HG03354 (cell line): ENCODE measurements around the gene TOP3B.

Experiments
- ATAC-seq: cut with Tn5 transposase; IDR thresholded peaks from one replicate; pipeline ENCODE4 v1.9.1; 2021; ENCODE audit warnings: mild to moderate bottlenecking; ENCODE audit not compliant: unreplicated experiment, poor library complexity, severe bottlenecking

The TOP3B gene

DNA sequence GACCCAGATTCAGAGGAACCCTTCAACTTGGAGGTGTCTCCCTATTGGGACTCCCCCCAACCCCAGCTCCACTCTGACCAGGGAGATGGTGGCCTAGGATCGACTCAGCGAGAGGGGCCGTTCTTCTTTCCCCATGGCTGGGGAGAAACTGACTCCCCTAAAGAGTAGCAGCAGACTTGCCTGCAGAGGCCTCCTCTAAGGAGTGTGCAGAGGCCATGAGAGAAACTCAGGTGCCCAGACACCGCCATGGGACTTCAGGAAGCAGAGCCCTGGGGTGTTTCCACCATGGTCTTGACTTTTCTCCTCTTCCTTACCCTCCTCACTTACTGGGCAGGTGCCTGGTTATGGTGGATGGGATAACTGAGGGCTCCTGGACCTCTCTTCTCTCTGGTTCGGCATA, 2.6 kb upstream of the TOP3B start:
- no peak for ATAC-seq

DNA sequence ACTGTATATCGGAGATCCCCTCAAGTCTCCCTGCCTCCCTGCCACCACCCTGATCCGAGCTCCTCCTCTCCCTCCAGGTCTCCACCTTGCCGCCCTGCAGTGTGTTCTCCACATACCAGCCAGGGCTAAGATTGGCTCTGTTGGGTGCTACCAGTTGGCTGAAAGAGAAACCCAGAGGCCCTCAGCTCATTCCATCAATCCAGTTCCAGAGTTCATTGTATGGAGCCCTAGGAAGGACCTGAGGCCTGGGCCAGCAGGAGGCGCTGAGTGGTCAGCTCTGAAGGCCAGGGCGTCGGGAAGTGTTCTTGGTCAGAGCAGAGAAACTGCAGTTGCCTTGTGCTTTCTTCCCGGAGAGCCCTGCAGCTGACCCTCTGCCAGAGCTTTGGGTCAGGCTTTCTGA, 2.2 kb upstream of the TOP3B start:
- ATAC-seq = no peak

DNA sequence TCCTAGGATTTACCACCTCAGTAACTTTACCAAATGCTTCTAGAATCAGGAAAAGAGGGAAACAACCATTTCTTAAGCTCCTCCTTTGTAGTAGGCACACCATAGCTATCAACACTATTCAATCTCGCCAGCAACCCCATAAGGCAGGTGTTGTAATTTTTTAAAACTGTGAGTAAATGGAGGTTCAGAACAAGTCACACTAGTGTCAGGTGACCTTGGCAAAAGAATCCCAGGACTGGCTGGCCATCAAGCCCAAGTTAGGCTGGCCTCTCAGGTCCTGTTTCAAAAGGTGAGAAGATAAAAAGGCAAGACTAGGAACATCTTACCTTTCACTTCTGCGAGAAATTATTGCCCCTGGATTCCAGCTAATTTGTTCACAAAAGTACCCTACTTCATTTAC, 713 bp downstream of the TOP3B start:
- ATAC-seq = no peak

DNA sequence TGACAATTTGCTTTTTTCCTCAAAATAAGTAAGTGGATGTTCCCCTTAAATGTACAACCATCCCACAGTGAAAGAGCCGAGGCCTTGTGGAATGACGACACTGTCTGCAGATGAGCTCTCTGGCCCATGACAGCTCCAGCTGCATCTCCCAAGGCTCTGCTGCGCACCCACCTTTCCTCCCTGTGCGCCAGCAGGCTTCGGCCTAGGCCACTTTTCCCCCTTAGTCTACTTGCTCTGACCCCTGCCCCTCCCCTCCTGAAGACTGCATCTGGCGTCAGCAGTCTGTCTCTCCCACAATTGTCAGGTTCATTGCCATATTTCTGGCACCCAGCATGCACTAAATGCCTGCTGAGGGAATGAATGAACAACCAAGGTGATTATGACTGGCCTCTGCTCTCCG, 2.0 kb downstream of the TOP3B start:
- no peak for ATAC-seq

DNA sequence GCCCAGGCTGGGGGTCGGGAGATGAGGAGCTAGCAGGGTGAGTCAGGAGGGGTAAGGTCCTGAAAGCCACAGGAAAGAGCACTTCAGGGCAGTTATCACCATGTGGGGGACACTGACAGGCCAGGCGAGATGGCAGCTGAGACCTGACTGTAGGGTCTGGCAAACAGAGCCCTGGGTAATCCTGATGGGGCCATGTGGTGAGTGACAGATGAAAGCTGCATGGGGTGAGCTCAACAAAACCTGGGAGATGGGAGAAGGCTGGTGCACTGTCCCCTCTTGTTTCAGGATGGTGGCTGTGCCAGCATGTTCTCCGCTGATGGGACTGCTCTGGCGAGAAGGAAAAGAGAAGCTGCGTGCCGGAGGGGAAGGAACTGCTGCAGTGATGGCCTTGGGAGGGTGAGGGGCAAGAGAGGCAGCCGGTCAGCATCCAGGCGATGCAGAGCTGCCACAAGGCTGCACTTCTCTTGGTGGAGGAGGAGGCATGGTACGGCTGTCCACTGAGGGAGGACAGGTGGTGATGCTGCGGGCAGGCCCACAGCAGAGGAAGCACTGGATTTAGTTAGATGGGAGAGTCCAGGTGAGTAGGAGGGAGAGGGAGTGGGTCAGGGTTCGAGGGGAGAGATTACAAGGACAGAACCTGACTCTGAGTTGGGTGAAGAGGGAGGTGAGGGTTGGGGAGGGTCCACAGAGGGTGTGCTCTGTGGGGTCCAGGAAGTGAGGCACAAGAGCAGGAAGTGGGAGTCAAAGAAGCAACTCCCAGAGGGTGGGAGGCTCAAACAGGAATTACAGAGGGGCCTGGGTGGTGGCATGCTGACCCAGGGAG, 3.8 kb downstream of the TOP3B start:
- ATAC-seq = no peak

DNA sequence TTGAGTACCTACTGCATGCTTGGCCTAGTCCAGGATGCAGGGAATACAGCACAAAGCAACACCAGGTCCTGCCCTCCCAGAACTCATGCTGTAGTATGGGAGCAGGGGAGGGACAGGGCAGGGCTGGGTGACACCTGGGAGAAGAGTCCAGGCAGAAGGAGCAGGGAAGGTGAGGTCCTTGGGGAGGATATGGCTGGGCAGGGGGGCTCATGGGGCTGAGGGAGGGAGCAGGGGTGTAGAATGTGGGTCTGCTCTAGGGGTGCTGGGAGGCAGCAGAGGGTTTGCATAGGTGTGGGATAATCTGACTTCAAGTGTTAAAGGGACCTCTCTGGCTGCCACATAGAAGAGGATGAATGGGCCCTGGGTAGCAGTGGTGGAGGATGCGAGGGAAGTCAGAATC, 4.8 kb downstream of the TOP3B start:
- ATAC-seq = no peak

DNA sequence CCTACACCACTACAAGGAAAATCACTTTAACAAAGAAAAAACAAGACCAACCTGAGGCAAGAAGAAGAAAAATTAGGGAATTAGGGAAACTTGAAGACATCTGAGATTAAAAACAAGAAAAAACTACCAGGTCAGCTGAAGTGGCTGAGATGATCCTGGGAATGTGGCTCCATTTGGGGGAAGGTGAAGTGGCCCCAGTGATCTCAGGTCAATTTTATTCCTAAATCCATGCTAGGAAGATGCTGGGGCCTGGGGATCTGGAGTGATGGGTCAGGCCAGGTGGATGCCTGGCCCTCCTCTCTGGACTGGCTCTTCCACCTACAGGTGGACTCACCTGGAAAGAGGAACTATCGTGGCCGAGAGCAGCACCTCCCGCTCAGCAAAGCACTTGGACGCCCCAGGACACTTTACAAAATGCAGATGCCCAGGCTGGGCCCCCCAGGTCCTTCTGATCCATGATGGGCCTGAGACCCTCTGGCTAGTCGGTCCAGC, 6.7 kb downstream of the TOP3B start:
- no peak for ATAC-seq

DNA sequence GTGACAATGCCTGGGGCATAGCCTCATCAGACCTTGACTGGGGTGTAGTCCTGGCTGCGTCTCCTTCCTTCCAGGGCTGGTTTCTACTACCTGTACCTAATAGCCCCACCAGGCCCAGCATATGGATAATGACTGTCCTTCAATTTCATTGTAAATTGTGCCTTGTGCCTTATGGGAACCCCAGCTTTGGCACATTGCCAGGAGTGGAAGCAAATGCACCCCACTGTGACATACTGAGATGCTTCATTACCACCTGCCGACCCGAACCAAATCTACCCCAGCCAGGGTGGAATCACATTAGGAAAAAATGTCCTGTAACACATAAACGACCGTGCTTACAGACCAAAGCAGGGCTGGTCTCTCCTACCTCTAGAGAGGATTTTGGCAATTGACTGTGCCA, 7.3 kb downstream of the TOP3B start:
- no peak for ATAC-seq

DNA sequence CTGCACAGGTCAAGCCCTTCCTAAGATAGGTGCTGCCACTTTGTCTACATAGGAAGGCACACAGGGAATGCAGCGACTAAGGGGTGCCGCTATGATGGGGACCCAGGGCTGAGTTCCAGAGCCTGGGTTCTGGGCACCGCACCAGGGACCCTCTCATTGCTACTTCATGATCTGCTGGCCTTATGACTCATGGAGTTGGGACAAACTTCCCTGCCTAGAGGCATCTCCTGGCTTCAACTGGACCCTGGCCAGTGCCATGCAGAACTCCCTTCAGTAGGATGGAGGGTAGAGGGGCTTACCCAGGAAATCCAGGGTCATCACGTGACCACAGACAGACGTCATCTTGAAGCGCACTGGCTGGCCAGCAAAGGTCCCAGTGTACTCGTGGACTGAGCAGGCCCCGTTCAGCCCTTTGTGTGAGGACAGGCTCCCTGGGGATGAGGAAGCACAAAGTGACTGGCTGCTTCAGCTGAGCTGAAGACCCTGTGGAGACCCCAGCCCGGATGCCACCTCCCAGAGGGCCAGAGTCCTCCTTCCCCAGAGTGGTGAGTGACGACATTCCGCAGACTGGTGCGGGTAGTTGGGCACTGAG, 8.4 kb downstream of the TOP3B start:
- ATAC-seq = no peak

DNA sequence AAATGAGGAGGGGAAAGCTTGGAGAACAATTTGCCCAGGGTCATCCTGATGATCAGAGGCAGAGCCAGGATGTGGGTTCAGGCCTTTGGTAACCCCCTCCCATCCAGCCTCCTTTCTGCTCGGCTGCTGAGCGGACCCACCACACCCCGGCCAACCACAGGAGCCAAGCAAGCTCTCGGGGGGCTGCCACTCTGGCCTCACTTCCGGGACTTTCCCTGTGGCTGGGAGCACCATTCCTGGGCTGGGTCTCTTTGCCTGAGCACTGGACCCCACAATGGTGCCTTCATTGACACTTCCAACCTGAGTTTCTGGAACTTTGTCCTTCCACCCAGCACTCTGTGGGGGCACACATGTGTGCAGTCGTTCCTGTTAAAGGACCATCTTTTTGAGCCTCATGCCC, 9.8 kb downstream of the TOP3B start:
- ATAC-seq = no peak

DNA sequence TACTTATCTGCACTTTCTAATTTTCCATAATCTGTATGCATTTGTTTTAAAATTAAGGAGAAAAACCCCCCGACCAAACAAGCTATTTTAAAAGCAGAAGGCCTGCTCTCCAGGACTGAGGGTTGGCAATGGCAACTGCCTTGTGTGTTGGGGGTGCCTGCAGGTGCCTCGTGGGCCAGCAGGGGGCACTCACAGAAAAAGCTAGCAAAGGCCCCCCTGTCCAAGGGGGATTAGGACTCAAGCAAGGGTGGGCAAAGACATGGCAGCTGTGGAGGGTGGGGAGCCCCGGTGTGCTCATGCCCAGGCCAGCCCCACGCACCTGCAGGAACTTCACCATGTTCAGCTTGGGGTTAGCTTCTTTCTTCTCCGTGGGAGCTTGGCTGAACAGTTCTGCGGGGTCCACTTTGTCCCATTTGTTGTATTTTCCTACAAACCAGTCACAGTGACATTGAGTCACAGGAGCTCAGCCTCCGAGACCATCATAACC, 10.3 kb downstream of the TOP3B start:
- ATAC-seq = no peak

DNA sequence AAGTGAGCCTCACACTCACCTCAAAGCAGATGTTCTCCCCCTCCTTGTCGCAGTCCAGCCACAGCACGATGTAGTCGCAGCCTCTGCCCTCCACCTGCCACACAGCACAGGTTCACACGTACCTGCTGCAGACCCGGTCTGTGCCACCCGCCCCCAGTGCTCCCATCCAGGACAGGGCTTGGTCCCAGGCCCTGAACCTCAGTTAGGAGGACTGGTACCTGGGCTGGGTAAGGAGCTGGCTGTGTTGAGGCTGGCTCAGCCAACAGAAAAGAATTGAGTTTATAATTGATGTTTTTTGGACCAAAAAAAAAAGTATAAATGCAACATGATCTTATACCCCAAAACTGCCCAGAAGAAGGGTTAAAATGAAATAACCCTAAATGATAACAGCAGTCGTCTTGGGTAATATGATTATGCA, 10.7 kb downstream of the TOP3B start:
- no peak for ATAC-seq

DNA sequence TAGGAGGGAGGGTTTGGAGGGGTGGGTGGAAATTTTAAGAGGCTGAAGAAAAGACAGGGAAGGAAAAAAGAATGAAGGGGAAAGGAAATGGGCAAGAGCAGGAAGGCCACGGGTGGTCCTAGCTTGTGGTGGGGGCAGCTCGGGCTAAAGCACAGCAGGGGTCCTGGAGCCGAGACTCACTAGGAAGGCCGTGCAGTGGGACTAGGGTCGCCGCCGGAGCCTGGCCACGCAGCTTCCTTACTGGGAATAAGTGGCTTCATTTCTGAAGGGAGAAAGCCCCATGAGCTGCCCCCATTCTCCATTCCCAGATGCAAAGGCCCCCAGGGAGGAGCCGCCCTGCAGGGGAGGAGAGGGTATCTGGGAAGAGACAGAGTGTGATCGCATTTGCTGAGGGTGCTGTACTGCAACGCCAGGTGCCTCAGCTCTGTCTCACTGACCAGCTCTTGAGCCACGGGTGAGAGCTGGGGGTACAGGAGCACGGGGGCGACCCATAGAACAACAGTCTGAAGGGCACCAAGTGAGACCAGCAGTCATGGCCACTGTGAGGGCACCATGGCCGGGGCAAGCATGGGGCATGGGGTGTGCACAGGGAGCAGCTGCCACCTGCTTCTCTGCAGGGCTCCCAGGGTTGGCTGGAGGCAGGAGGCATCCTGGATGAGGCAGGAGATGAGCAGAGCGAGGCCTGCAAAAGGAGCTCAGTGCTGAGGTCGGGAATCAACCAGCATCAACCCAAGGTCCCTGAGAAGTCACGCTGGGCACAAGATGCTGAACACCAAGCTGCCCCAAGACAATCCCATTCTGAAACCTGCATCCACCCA, 11.6 kb downstream of the TOP3B start:
- no peak for ATAC-seq

DNA sequence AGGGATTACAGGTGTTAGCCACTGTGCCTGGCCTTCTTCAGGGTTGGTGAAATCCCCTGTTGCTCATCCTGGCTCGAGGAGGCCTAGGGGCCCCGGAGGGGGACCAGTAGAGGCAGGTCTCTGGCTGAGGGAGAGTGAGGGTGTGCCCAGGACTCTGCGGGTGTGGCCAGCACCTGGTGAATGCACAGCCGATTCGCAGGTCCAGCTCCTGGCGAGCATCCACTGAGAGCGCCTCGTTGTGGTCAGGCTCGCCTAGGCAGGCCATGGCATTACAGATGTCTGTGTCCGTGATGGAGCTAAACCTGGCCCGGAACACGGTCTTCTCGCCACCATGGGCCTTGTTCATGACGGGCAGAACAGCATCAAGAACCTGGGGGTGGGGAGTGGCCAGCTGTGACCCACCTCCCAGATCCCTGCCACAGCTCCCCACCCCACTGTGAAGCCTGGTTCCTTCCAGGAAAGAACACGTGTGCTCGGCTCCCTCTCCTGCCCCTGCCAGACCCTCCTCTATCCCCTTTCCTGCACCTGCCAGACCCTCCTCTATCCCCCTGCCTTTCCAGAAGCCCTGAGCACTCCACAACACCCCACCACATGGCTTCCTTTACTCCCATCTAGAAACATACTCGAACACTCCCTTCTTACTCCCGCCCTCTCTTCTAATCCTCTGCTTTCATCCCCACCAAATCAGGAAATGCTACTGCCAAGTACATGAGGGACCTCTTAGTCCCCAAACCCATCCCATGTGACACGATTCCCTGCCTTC, 12.4 kb downstream of the TOP3B start:
- ATAC-seq = no peak

DNA sequence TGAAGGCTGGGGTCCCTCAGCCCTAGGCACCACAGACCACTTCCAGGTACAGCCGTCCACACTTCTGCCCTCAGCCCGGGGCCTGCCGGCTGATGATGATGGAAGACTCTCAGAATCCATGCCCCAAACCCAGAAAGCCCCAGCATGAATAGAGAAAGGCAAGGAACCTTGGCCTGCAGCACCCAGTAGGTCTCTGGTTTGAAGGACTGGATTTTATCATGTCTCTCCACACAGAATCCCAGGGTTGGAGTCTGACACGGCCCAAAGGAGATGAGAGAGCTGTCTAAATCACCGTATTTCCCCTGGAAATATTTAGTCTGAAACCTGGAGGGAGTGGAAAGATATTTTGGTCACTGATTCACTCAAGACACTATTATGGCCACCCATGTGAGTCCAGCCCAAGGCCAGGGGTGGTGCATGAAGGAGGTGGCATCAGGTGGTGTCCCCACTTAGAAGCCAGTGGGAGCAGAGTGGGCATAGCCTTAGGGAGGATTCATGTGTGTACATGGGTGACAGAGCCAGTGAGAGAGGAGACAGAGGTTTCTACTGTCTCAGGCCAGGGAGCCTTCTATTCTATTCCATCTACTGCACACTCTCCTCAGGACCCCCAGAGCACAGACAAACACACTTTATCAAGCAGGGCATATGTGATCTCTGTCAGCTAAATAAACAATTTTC, 14.0 kb downstream of the TOP3B start:
- no peak for ATAC-seq

DNA sequence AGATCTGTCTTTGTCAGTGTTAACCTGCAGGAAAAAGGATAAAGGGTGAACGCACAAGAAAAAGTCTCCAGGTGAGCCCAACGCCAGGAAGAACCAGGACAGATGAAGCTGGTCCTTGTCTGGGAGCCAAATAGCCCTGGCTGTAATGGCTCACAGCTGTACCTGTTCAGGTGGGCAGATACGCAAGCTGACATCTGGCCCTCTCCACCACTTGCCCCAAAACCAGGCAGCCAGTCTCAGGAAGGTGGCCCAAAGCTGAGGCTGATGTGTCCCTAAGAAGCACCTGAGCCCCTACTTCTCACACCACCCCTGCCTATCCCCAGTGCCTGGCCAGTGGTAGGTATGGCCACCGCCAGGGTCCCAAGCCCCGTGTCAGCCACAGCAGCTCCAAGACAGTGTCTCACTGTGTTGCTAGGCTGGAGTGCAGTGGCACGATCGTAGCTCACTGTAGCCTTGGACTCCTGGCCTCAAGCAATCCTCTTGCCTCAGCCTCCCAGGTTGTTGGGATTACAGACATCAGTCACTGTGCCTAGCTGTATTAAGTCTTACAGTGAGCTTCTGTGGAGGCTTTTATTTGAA, 14.8 kb downstream of the TOP3B start:
- no peak for ATAC-seq

DNA sequence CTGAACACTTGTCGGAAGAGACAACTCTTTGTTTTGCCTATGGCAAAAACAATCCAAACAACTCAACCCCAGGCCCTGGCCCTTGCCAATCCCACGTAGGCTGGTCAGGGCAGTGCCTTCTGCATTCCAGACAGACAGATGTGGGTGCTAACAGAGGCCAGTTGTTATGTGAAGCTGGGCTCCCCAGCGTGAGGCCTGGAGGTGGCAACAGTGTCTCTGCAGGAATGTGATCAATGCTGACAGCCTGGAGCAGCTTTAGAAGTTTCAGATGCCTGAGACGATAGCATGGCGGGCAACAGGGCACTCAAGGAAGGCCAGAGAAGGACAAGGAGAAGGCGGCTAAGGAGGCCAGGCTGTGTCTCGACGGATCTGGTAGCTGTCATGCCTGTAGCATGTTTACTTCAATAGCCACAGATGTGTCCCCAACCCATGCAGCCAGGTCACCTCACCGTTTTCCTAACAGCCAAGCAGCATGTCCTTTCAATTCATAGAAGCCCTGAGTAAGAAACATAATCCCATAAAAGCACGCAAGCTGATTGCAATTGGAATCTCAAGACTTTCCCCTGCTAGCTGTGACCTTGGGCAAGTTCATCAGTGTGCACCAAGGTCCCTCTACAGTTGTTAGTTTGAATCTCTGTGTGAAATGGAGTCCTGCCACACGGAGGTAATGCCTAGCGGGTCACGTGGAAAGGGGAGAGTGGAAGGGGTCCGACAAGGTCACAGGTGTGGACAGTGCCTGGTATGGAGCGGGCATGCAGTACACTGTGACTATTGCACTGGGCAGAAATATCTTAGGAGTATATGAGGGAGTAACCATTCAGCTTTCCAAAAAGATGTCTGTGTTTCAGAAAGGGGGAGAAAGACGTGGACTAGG, 15.7 kb downstream of the TOP3B start:
- no peak for ATAC-seq

DNA sequence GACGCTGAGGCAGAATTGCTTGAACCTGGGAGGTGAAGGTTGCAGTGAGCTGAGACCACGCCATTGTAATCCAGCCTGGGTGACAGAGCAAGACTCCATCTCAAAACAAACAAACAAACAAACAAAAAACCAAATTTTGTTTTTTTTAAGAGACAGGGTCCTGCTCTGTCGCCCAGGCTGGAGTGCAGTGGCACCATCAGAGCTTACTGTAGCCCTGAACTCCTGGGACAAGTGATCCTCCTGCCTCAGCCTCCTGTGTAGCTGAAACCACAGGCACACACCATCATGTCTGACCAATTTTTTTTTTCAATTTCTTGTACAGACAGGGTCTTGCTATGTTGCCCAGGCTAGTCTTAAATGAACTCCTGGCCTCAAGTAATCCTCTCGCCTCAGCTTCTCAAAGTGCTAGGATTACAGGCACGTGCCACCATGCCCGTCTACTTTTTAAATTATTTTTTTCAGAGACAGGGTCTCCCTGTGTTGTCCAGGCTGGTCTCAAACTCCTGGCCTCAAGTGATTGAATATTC, 16.8 kb downstream of the TOP3B start:
- no peak for ATAC-seq
